ENCODE results near the gene SPPL3. TPM values are rescaled to one million over a fixed set of nuclear protein-coding genes. Genes with fewer than 3 reads are reported as not detected.

The SPPL3 gene
- total RNA-seq, 1 donor from 2014 or later = 40.3 TPM

DNA sequence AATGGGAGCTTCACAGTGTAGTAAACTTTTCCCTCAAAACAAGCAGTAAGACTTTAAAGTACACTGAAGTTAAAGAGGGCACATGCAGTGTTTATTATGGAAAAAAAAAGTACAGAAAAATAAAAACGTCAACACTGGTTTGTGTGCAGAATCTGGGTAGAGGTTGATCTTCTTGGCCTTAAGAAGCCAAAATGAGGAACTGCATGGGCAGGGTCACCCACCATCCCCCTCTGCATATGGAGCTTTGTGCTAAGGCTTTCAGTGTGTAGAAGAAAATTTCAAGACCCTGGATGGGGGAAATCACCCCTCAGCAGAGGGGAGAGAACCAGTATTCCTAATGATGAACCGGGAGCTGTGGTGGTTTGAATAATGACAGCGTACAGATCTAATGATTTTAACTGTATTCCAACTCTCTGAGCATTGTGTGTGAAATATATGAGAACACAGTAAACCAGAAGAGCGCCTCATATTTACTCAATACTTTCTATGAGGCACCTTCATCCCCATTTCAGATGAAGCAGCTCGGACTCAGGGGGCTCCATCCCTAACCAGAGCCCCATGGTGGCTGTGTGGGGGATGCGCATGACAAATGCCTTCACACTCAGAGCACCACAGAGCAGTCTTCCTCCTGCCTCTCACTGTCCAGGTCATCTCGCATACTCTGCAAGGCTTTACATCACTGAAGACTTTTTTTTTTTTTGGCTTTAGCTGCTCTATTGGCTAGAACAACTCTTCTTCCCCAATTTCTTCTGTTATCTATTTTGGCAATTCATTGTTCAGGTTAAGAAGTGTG lies 145.2 kb downstream of the SPPL3 start:
- ATAC-seq (ENCODE audit: low read depth) (no peak), DNase-seq (no peak)
- Mint-ChIP-seq H3K4me3 (no peak overlapping the region), H3K27me3 (no peaks in the 10 kb centered on the region), H3K27ac (no peak overlapping the region), H3K9me3 (peaks cover 8% of the 10 kb centered on the region), H3K36me3 (ENCODE audit: low read depth) (peaks cover 37% of the 10 kb centered on the region), H3K4me1 (no peaks in the 10 kb centered on the region)
- intact Hi-C loops (cut with micrococcal nuclease) = no loop called here
- TF ChIP-seq, protein P1, sequence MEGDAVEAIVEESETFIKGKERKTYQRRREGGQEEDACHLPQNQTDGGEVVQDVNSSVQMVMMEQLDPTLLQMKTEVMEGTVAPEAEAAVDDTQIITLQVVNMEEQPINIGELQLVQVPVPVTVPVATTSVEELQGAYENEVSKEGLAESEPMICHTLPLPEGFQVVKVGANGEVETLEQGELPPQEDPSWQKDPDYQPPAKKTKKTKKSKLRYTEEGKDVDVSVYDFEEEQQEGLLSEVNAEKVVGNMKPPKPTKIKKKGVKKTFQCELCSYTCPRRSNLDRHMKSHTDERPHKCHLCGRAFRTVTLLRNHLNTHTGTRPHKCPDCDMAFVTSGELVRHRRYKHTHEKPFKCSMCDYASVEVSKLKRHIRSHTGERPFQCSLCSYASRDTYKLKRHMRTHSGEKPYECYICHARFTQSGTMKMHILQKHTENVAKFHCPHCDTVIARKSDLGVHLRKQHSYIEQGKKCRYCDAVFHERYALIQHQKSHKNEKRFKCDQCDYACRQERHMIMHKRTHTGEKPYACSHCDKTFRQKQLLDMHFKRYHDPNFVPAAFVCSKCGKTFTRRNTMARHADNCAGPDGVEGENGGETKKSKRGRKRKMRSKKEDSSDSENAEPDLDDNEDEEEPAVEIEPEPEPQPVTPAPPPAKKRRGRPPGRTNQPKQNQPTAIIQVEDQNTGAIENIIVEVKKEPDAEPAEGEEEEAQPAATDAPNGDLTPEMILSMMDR (IDR thresholded peaks at IDR 0.05) = no peak
- ChIA-PET POLR2A (no interaction called here), CTCF (no interaction called here)

DNA sequence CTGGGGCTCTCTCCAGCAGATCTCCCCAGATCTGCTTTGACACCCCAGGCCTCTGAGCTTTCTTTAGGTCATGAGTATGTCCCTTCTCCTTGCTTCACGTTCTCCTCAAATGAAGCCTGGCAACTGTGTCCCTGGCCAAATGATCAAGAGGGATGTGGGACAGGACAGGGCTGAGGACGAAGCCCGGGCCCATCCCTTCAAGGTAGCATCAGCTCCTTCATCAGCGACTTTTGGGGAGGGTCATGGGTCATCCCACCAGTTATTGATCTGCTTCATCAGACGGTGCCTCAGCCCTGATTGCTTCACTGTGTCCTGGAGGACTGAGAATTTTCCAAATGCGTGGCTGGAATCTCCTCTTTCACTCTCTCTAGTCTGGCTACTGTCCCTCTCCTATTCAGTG lies 146.2 kb downstream of the SPPL3 start:
- intact Hi-C loops (cut with micrococcal nuclease) = no loop called here
- ATAC-seq (ENCODE audit: low read depth) (no peak), DNase-seq (no peak)
- ChIA-PET POLR2A (interaction anchor here (0.8 kb wide), 1 partner anchor 19 kb away, joined by 6 read pairs; no protein-coding TSS in a partner anchor), CTCF (no interaction called here)
- H3K4me3 Mint-ChIP-seq = no peak overlapping the region
- TF ChIP-seq, protein P1 (IDR thresholded peaks at IDR 0.05) = no peak
- H3K27me3 Mint-ChIP-seq = no peaks in the 10 kb centered on the region
- peaks cover 10% of the 10 kb centered on the region for H3K9me3 Mint-ChIP-seq
- H3K4me1 Mint-ChIP-seq = peaks cover 3% of the 10 kb centered on the region
- H3K27ac Mint-ChIP-seq = no peak overlapping the region
- H3K36me3 Mint-ChIP-seq (ENCODE audit: low read depth) = peaks cover 28% of the 10 kb centered on the region

DNA sequence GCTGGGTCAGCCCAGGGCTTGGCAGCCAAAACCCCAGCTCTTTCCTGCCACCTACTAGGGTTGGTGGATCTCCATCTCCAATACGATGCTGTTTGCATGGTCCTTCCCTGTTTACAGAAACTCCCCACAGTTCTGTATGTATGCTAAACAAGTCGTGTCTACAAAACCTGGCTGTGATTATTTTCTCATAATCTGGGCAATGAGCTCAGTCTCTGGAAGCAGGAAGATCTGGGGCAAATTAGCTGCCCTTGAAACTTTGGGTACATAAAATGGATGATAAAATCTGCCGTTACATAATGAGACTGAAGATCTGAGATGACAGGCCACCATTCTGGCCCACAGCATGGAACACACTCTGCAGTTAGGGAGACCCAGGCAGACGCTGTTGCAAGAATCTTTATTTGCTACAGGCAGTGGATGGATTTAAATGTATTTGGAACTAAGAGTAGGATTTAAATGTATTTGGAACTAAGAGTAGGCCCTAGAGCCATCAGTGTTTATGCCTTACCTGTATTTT lies 146.9 kb downstream of the SPPL3 start:
- ChIA-PET CTCF (no interaction called here), POLR2A (interaction anchor here (0.8 kb wide), 1 partner anchor 20 kb away, joined by 6 read pairs; no protein-coding TSS in a partner anchor)
- Mint-ChIP-seq H3K27ac (no peak overlapping the region), H3K9me3 (peaks cover 10% of the 10 kb centered on the region), H3K4me3 (no peak overlapping the region), H3K27me3 (no peaks in the 10 kb centered on the region), H3K4me1 (peaks cover 3% of the 10 kb centered on the region), H3K36me3 (ENCODE audit: low read depth) (peaks cover 22% of the 10 kb centered on the region)
- intact Hi-C loops (cut with micrococcal nuclease) = no loop called here
- TF ChIP-seq, protein P1 (IDR thresholded peaks at IDR 0.05) = no peak
- no peak for ATAC-seq (ENCODE audit: low read depth)
- DNase-seq = no peak

DNA sequence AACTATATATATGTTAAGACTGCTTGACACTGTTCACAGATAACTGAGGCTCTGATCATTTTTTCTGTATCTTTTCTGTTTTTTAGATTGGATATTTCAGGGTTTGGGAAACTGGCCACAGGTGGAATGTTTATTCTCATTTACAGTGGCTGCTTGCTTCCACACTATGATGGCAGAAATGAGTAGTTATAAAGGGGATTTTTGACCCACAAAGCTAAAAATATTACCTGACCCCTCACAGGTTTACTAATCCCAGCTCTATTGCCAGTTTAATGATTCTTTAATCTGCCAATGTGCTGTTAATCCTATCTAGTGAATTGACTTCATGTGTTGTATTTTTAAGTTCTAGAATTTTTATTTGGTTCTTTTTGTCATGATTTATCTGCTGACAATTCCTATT lies 148.9 kb downstream of the SPPL3 start:
- intact Hi-C loops (cut with micrococcal nuclease) = no loop called here
- POLR2A ChIA-PET = no interaction called here
- ATAC-seq (ENCODE audit: low read depth) (no peak), DNase-seq (no peak)
- CTCF ChIA-PET = no interaction called here
- Mint-ChIP-seq H3K4me1 (peaks cover 3% of the 10 kb centered on the region), H3K9me3 (peaks cover 10% of the 10 kb centered on the region), H3K36me3 (ENCODE audit: low read depth) (peaks cover 2% of the 10 kb centered on the region), H3K27ac (no peak overlapping the region), H3K27me3 (no peaks in the 10 kb centered on the region), H3K4me3 (no peak overlapping the region)
- TF ChIP-seq, protein P1 (IDR thresholded peaks at IDR 0.05) = no peak

DNA sequence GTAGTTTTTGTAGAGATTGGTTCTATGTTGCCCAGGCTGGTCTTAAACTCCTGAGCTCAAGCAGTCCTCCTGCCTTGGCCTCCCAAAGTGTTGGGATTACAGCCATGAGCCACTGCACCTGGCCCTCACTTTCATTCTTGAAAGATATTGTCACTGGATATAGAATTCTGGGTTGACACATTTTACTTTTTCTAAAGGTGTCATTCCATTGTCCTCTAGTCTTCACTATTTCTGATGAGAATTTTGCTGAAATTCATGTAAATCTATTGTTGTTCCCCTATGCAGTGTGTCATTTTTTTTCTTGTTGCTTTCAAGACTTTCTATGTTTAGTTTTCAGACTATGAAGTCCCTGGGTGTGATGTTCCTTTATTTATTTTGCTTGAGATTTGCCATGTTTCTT lies 149.4 kb downstream of the SPPL3 start:
- H3K27me3 Mint-ChIP-seq = no peaks in the 10 kb centered on the region
- TF ChIP-seq, protein P1 (IDR thresholded peaks at IDR 0.05) = no peak
- no peak for ATAC-seq (ENCODE audit: low read depth)
- no peak overlapping the region for H3K27ac Mint-ChIP-seq
- ChIA-PET POLR2A (no interaction called here), CTCF (no interaction called here)
- no peak overlapping the region for H3K4me3 Mint-ChIP-seq
- intact Hi-C loops (cut with micrococcal nuclease) = no loop called here
- peaks cover 3% of the 10 kb centered on the region for H3K4me1 Mint-ChIP-seq
- no peak for DNase-seq
- no peaks in the 10 kb centered on the region for H3K36me3 Mint-ChIP-seq (ENCODE audit: low read depth)
- H3K9me3 Mint-ChIP-seq = peaks cover 10% of the 10 kb centered on the region
